Measurements from ENCODE around the gene M1AP. TPM values are rescaled to one million over a fixed set of nuclear protein-coding genes. Genes with fewer than 3 reads are reported as not detected.
A peak's percentile ranks its signal among the peaks of the same experiment; 100 is the strongest.
"Not testable (repeated sequence)": the region's sequence is repeated elsewhere in the genome, so short reads cannot be mapped to it uniquely, and the experiment has no call there.

Gene M1AP
- total RNA-seq, 1 donor from 2014 or later = not detected

GRCh38 chr2:74575320-74575719 is 72.8 kb downstream of the M1AP start:
- DNase-seq (ENCODE audit: missing footprints) (no peak), ATAC-seq (no peak)
- intact Hi-C loops (cut with DNase I) = no loop called here

GRCh38 chr2:74573747-74574562 is 74.2 kb downstream of the M1AP start:
- ATAC-seq (no peak), DNase-seq (ENCODE audit: missing footprints) (no peak)
- intact Hi-C loops (cut with DNase I) = no loop called here

- no peak for DNase-seq (ENCODE audit: missing footprints)
- intact Hi-C loops (cut with DNase I) = no loop called here
- no peak for ATAC-seq
Measured at GRCh38 chr2:74572178-74572925, 75.8 kb downstream of the M1AP start.

GRCh38 chr2:74571058-74571457 is 77.1 kb downstream of the M1AP start:
- intact Hi-C loops (cut with DNase I) = no loop called here
- ATAC-seq (no peak), DNase-seq (ENCODE audit: missing footprints) (no peak)

GRCh38 chr2:74569686-74570085 is 78.4 kb downstream of the M1AP start:
- DNase-seq (ENCODE audit: missing footprints) (no peak), ATAC-seq (no peak)
- intact Hi-C loops (cut with DNase I) = no loop called here

GRCh38 chr2:74567881-74568280 is 80.2 kb downstream of the M1AP start:
- intact Hi-C loops (cut with DNase I) = no loop called here
- ATAC-seq (no peak), DNase-seq (ENCODE audit: missing footprints) (no peak)

- DNase-seq (ENCODE audit: missing footprints) (no peak), ATAC-seq (no peak)
- intact Hi-C loops (cut with DNase I) = no loop called here
Measured at GRCh38 chr2:74566754-74567085, 81.4 kb downstream of the M1AP start.

- ATAC-seq (no peak), DNase-seq (ENCODE audit: missing footprints) (no peak)
- intact Hi-C loops (cut with DNase I) = no loop called here
Measured at GRCh38 chr2:74566076-74566753, 81.9 kb downstream of the M1AP start.

GRCh38 chr2:74564222-74564621 is 83.9 kb downstream of the M1AP start:
- DNase-seq (ENCODE audit: missing footprints) (no peak), ATAC-seq (no peak)
- intact Hi-C loops (cut with DNase I) = no loop called here

- ATAC-seq (no peak), DNase-seq (ENCODE audit: missing footprints) (no peak)
- intact Hi-C loops (cut with DNase I) = no loop called here
Measured at GRCh38 chr2:74562126-74562775, 85.9 kb downstream of the M1AP start.

- DNase-seq (ENCODE audit: missing footprints); intact Hi-C loops (cut with DNase I); ATAC-seq: not testable (repeated sequence)
Measured at GRCh38 chr2:74561022-74561421, 87.1 kb downstream of the M1AP start.

- ATAC-seq (no peak), DNase-seq (ENCODE audit: missing footprints) (no peak)
- intact Hi-C loops (cut with DNase I) = no loop called here
Measured at GRCh38 chr2:74560591-74560990, 87.5 kb downstream of the M1AP start.

GRCh38 chr2:74559912-74560311 is 88.2 kb downstream of the M1AP start:
- no peak for ATAC-seq
- intact Hi-C loops (cut with DNase I) = no loop called here
- no peak for DNase-seq (ENCODE audit: missing footprints)

- intact Hi-C loops (cut with DNase I) = no loop called here
- ATAC-seq = no peak
- no peak for DNase-seq (ENCODE audit: missing footprints)
Measured at GRCh38 chr2:74558284-74559230, 89.6 kb downstream of the M1AP start.

GRCh38 chr2:74556831-74557370 is 91.2 kb downstream of the M1AP start:
- no peak for ATAC-seq
- intact Hi-C loops (cut with DNase I) = no loop called here
- DNase-seq (ENCODE audit: missing footprints) = no peak

GRCh38 chr2:74556159-74556558 is 92.0 kb downstream of the M1AP start:
- intact Hi-C loops (cut with DNase I) = no loop called here
- no peak for DNase-seq (ENCODE audit: missing footprints)
- no peak for ATAC-seq

GRCh38 chr2:74555610-74556103 is 92.5 kb downstream of the M1AP start:
- ATAC-seq = peak; percentile 3
- DNase-seq (ENCODE audit: missing footprints) = peak; percentile 65
- intact Hi-C loops (cut with DNase I) = no loop called here
